LNCaP clone FGC (cell line): ENCODE data around the gene SYTL5.

Experiments
- DNase-seq: peaks from one replicate; pipeline ENCODE4 v3.0.0-alpha.2; 2011; ENCODE audit warnings: low read depth
- H3K4me3 ChIP-seq: 2 replicates; pipeline ENCODE4 v1.5.1; 2011; ENCODE audit warnings: mild to moderate bottlenecking, low read depth, low read length, control low read depth
- TF ChIP-seq, protein P1 (sequence below): IDR thresholded peaks from 2 replicates; pipeline ENCODE4 v1.5.1; 2012; ENCODE audit warnings: mild to moderate bottlenecking; ENCODE audit not compliant: control insufficient read depth, insufficient read depth; ENCODE audit errors: extremely low read depth

Gene SYTL5

DNA sequence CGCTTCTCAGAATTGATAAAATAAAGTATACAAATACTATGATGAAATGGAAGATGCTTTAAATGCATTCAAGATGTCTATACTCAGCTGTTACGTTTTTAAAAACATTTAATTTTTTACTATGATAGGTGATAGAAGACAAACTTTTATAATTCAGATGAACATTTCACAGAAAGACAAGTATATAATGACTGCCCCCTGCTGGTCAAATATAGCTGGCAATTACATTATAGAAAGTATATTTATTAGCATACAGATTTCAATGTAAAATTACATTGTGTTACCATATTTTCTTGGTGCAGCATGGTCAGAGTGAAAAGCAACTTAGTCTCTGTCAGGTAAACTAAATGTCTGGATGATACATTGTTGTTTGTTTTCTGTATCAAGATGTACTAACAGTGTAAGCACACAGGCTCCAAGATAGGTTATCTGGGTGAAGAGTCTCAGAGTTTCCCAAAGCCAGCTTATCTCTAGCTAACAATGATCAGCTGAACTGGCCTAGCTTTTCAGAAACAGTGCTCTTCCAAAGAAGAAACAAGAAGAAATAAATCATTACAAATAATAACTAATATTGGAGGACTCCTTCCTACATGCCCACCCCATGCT is 160.2 kb downstream of the SYTL5 start:
- TF ChIP-seq, protein P1, sequence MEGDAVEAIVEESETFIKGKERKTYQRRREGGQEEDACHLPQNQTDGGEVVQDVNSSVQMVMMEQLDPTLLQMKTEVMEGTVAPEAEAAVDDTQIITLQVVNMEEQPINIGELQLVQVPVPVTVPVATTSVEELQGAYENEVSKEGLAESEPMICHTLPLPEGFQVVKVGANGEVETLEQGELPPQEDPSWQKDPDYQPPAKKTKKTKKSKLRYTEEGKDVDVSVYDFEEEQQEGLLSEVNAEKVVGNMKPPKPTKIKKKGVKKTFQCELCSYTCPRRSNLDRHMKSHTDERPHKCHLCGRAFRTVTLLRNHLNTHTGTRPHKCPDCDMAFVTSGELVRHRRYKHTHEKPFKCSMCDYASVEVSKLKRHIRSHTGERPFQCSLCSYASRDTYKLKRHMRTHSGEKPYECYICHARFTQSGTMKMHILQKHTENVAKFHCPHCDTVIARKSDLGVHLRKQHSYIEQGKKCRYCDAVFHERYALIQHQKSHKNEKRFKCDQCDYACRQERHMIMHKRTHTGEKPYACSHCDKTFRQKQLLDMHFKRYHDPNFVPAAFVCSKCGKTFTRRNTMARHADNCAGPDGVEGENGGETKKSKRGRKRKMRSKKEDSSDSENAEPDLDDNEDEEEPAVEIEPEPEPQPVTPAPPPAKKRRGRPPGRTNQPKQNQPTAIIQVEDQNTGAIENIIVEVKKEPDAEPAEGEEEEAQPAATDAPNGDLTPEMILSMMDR: peak; percentile 33; the same call in 1 of the 2 replicates
- no peak overlapping the region for H3K4me3 ChIP-seq
- no peak for DNase-seq

GRCh38 chrX:38170556-38170955 is 164.2 kb downstream of the SYTL5 start:
- TF ChIP-seq, protein P1: no peak
- no peak for DNase-seq

GRCh38 chrX:38172596-38172995 is 166.2 kb downstream of the SYTL5 start:
- TF ChIP-seq, protein P1: no peak

More at GRCh38 chrX:38170556-38170955, 164.2 kb downstream of the SYTL5 start:
- H3K4me3 ChIP-seq: no peak overlapping the region

GRCh38 chrX:38175139-38175538 is 168.8 kb downstream of the SYTL5 start:
- TF ChIP-seq, protein P1: peak; percentile 82
- H3K4me3 ChIP-seq: no peak overlapping the region
- no peak for DNase-seq

More at GRCh38 chrX:38172596-38172995, 166.2 kb downstream of the SYTL5 start:
- DNase-seq: no peak
- H3K4me3 ChIP-seq: no peak overlapping the region

DNA sequence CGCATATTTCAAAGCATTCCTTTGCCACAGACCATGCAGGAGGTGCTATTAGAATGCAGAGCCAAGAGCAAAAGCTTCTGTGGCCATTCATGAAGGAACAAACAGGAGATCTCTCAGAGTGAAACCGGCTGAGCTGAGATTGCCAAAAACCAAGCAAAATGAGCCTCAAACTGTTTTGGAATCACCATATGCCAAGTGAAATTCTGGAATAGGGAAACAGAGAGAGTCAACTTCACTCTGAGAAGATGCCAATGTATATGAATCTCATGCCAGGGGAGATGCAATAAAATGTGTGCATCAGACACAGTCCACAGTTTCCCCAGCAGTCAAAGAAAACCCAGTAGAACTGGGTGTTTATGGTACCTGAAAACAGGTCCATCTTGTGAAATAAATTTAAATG is 172.0 kb downstream of the SYTL5 start:
- no peak overlapping the region for H3K4me3 ChIP-seq
- TF ChIP-seq, protein P1: no peak
- no peak for DNase-seq
